HepG2 (cell line): ENCODE data around the gene DAAM1. TPM values are rescaled to one million over a fixed set of nuclear protein-coding genes. Genes with fewer than 3 reads are reported as not detected.
A peak's percentile ranks its signal among the peaks of the same experiment; 100 is the strongest.

Experiments
- ATAC-seq: fragments of 200-7000 bp; cut with Tn5 transposase; 3 replicates; pipeline ENCODE4 v1.9.1; 2020; ENCODE audit warnings: mild to moderate bottlenecking, moderate library complexity
- BruUV-seq: library from RNA; stranded (reverse); fragments of 400-500 nt; replicated peaks from 2 replicates; lab custom pipeline; 2021; lab: Mats Ljungman, UMichigan
- CTCF ChIA-PET: fragments of 300-600 bp; formaldehyde crosslinking; extraction: SDS; loops from one replicate; lab custom pipeline; 2021; ENCODE audit warnings: low total read pairs, inconsistent platforms, low intra/inter-chr PET ratio; lab: Yijun Ruan, JAX
- POLR2A ChIA-PET: fragments of 350-600 bp; sonication (Branson Sonifier 250); formaldehyde crosslinking; loops from one replicate; lab custom pipeline; 2020; ENCODE audit warnings: antibody characterized with exemption, inconsistent platforms; lab: Yijun Ruan, JAX
- DNase-seq: peaks from one replicate; pipeline ENCODE4 v3.0.0-alpha.2; 2015; ENCODE audit warnings: low spot score
- FAIRE-seq: peaks from 3 replicates; lab custom pipeline; 2011; peaks lifted over from hg19 to GRCh38; lab: Jason Lieb, UNC
- H2AFZ ChIP-seq: one replicate; pipeline ENCODE4 v1.6.1; 2011; ENCODE audit warnings: low read length, inconsistent platforms
- H3K27ac ChIP-seq: fragments of 300-600 bp; 3 replicates; pipeline ENCODE4 v1.8.0; 2011; ENCODE audit warnings: mixed run types, mild to moderate bottlenecking, mixed read lengths, low read length, inconsistent platforms; ENCODE audit not compliant: insufficient read depth; ENCODE audit errors: extremely low read length
- H3K27me3 ChIP-seq, 2 experiments: fragments of 200-600 bp in 1 of 2; 2 replicates in 1 of 2; 3 replicates in 1 of 2; pipeline versions ENCODE4 v1.6.0 to v1.8.0; 2011; ENCODE audit warnings: low read length in 2 of 2, mild to moderate bottlenecking in 2 of 2, moderate library complexity in 2 of 2, inconsistent platforms in 1 of 2; ENCODE audit not compliant: insufficient read depth in 2 of 2, control insufficient read depth in 1 of 2
- H3K36me3 ChIP-seq, 2 experiments: fragments of 200-600 bp in 1 of 2; replicated peaks in 1 of 2; 2 replicates in 1 of 2; 3 replicates in 1 of 2; pipeline versions ENCODE4 v1.5.1 to v1.8.0; 2011; ENCODE audit warnings: low read length in 2 of 2, inconsistent platforms in 1 of 2; ENCODE audit not compliant: insufficient read depth in 2 of 2, control insufficient read depth in 1 of 2
- H3K4me1 ChIP-seq: 2 replicates; pipeline ENCODE4 v1.5.1; 2012; ENCODE audit warnings: low read length, inconsistent platforms; ENCODE audit not compliant: insufficient read depth
- H3K4me2 ChIP-seq: 2 replicates; pipeline ENCODE4 v1.6.0; 2011; ENCODE audit warnings: low read depth, low read length, inconsistent platforms
- H3K4me3 ChIP-seq, 3 experiments: fragments of 200-600 bp in 1 of 3; sonication (generic), shearing (Covaris generic) in 1 of 3; replicated peaks in 1 of 3; 2 replicates each; pipeline ENCODE4 v1.5.1; 2011 to 2016; ENCODE audit warnings: low read length in 3 of 3, inconsistent platforms in 2 of 3, low read depth in 2 of 3, mild to moderate bottlenecking in 2 of 3, control low read depth in 1 of 3, mixed read lengths in 1 of 3; ENCODE audit not compliant: insufficient read depth in 1 of 3
- H3K79me2 ChIP-seq: one replicate; pipeline ENCODE4 v1.6.1; 2011; ENCODE audit warnings: low read length, inconsistent platforms; ENCODE audit not compliant: insufficient read depth
- H3K9ac ChIP-seq: 2 replicates; pipeline ENCODE4 v1.6.0; 2011; ENCODE audit warnings: mild to moderate bottlenecking, low read depth, low read length, inconsistent platforms; ENCODE audit not compliant: insufficient read depth
- H3K9me3 ChIP-seq: 2 replicates; pipeline ENCODE4 v1.5.1; 2012; ENCODE audit warnings: mild to moderate bottlenecking, low read length
- H4K20me1 ChIP-seq: 2 replicates; pipeline ENCODE4 v1.6.0; 2011; ENCODE audit warnings: inconsistent platforms, mild to moderate bottlenecking, low read length, moderate library complexity; ENCODE audit not compliant: insufficient read depth
- CEBPB ChIP-seq: IDR thresholded peaks from 2 replicates; pipeline ENCODE4 v1.6.1; 2011; ENCODE audit warnings: low read depth, low read length, improper control_type of control experiment, borderline replicate concordance
- EEA1 ChIP-seq: sonication (generic); formaldehyde crosslinking; IDR thresholded peaks from 2 replicates; pipeline ENCODE4 v1.5.1; 2020; ENCODE audit warnings: mild to moderate bottlenecking, missing genetic modification reagents, borderline replicate concordance
- FOSL2 ChIP-seq: sonication (generic); formaldehyde crosslinking; IDR thresholded peaks from 2 replicates; pipeline ENCODE4 v1.4.0; 2020; ENCODE audit warnings: missing genetic modification reagents
- THYN1 ChIP-seq: sonication (generic); formaldehyde crosslinking; IDR thresholded peaks from 2 replicates; pipeline ENCODE4 v1.8.1; 2023; ENCODE audit warnings: low read depth, mild to moderate bottlenecking, moderate library complexity, missing genetic modification reagents, borderline replicate concordance
- ZKSCAN8 ChIP-seq: IDR thresholded peaks from 2 replicates; pipeline ENCODE4 v1.6.1; 2016; ENCODE audit warnings: borderline replicate concordance, missing genetic modification reagents, missing compliant biosample characterization
- ZNF20 ChIP-seq: sonication (generic); formaldehyde crosslinking; IDR thresholded peaks from 2 replicates; pipeline ENCODE4 v1.4.0; 2020; ENCODE audit warnings: mild to moderate bottlenecking, moderate library complexity, missing genetic modification reagents
- WGBS: methylation state at CpG from one replicate; pipeline ENCODE4 v1.1.6; 2017; ENCODE audit warnings: low lambda C conversion rate; 5-methylcytosine and 5-hydroxymethylcytosine counted together
- in situ Hi-C: cut with HindIII; loops from 2 replicates; pipeline ENCODE4 v1.10.0; 2017; ENCODE audit warnings: low pct_unique_long_range_greater_than_20kb; ENCODE audit not compliant: extremely low pct_ligation_motif_present
- intact Hi-C: fragments of 100-400 bp; cut with micrococcal nuclease; formaldehyde crosslinking; loops from one replicate; pipeline ENCODE4 v1.10.0; 2022; ENCODE audit not compliant: unreplicated experiment
- polyA plus RNA-seq, 8 experiments: library from polyadenylated mRNA; depleted of rRNA in 3 of 8; stranded (reverse) in 7 of 8; unstranded in 1 of 8; fragments of >200 nt; fragmentation: Illumina TruSeq in 4 of 8; extraction: Trizol in 4 of 8; gene quantifications; 2 replicates each; pipeline versions ENCODE4 v1.2.1 to v1.2.3, GENCODE V29; 2011 to 2016; ENCODE audit warnings: low read depth in 4 of 8, missing spikeins in 1 of 8, mixed read lengths in 1 of 8; ENCODE audit not compliant: insufficient read depth in 1 of 8
- total RNA-seq, 5 experiments: library from RNA; depleted of rRNA; stranded (reverse); fragments of >200 nt; fragmentation: Illumina TruSeq; extraction: Trizol; gene quantifications; 2 replicates each; pipeline ENCODE4 v1.2.3, GENCODE V29; 2016; ENCODE audit warnings: low read depth in 1 of 5

Gene DAAM1
- total and polyA plus RNA-seq, 2 of the 13 experiments (the other 11 are each of a cell fraction or from before 2014, with no cell fraction given): 10.9 to 24.5 TPM

DNA sequence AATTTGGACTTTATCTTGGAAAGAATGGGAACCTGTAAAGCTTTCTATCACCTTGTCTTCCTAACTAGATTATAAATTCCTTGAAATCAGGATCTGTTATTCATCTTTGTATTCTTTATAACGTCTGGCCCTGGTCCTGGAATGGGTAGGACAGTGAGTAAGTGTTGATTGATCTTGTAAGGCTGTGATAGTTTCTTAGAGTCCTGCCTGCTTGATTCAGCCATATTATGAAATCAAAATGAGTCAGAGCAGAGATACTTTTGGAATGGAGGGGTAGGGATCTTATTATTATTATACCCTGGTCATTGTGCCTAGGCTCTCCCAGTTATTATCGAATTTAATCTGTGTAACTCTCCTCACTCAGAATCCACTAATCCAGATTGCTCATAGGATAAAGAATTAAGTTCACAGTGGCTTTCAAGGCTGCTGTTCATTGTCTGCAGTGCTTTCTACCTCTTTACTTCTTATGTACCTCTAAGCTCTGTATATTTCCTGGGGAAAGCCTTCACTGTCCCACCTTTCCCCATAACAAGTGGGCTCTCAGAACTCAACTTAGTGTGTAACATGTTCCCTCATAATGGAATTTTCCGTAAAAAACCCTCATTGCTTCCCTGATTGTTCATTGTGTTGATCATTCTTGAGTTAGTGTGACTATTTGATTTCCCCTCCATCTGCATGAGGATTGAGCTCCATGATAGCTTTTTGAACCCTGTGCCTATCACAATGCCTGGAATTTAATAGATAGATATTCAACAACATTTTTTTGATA lies 93.3 kb downstream of the DAAM1 start:
- Histone ChIP-seq H3K4me1 (peaks cover 48% of the 10 kb centered on the region), H3K9ac (no peak overlapping the region), H3K36me3 (no peaks in the 10 kb centered on the region), H3K27ac (no peak overlapping the region), H2AFZ (no peak overlapping the region), H4K20me1 (no peaks in the 10 kb centered on the region), H3K79me2 (no peaks in the 10 kb centered on the region), H3K27me3 (no peaks in the 10 kb centered on the region), H3K9me3 (peaks cover 11% of the 10 kb centered on the region; the same call in 1 of the 2 replicates), H3K4me3 (no peak overlapping the region), H3K4me2 (no peak overlapping the region)
- ATAC-seq (no peak), FAIRE-seq (no peak), DNase-seq (no peak)
- TF ChIP-seq THYN1: no peak
- TF ChIP-seq ZKSCAN8 (CRISPR knock-in tag): no peak
- no peak for TF ChIP-seq EEA1
- ChIA-PET CTCF (no interaction called here), POLR2A (no interaction called here)
- intact Hi-C loops (loop anchor here (2.0 kb wide), 1 partner anchor 15 kb away; no protein-coding TSS in a partner anchor), in situ Hi-C loops (no loop called here)
- BruUV-seq: no TSS peak
- 94% methylated on average over 3 of the region's 3 CpGs for WGBS

DNA sequence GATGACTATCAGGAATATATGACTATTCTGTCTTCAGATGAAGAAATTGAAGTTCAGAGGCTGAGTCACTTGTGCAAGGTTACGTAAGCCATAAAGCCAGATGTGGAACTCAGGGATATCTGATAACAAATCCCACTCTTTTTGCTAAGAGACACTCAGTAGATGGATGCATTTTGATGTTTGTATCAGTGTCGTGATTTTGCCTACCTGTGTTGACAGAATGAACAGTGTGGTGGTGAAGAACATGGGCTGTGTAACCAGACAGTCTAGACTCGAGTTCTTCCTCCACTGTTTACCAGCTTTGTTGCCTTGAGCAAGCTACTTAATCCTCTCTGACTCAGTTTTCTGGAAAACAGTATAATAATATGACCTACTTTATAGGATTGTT lies 93.9 kb downstream of the DAAM1 start:
- no peak for ATAC-seq
- Histone ChIP-seq H3K36me3 (no peaks in the 10 kb centered on the region), H3K79me2 (no peaks in the 10 kb centered on the region), H2AFZ (no peak overlapping the region), H3K27ac (no peak overlapping the region), H3K4me1 (peaks cover 48% of the 10 kb centered on the region), H3K4me3 (no peak overlapping the region), H3K4me2 (no peak overlapping the region), H3K27me3 (no peaks in the 10 kb centered on the region), H3K9ac (no peak overlapping the region), H3K9me3 (peaks cover 11% of the 10 kb centered on the region; the same call in 1 of the 2 replicates), H4K20me1 (no peaks in the 10 kb centered on the region)
- no peak for FAIRE-seq
- ChIA-PET POLR2A (no interaction called here), CTCF (no interaction called here)
- in situ Hi-C loops (no loop called here), intact Hi-C loops (loop anchor here (2.0 kb wide), 1 partner anchor 14 kb away; no protein-coding TSS in a partner anchor)
- TF ChIP-seq ZNF20: no peak
- TF ChIP-seq FOSL2 (CRISPR knock-in tag): peak; percentile 70
- TF ChIP-seq CEBPB: peak; percentile 9; the same call in 1 of the 2 replicates
- DNase-seq: no peak
- 75% methylated on average over 3 of the region's 3 CpGs for WGBS
- no TSS peak for BruUV-seq
